Adrenal gland (tissue), 5 donors: ENCODE data around the gene PELI3.

Experiments used
- CTCF ChIP-seq, 6 experiments: fragments of 450-650 bp in 4 of 6; fragments of 200-600 bp in 2 of 6; sonication (generic) in 1 of 6; IDR thresholded peaks; 1 replicate in 5 of 6; 2 replicates in 1 of 6; pipeline versions ENCODE4 v1.5.1 to v1.8.0; 2016 to 2021; ENCODE audit warnings: antibody characterized with exemption in 6 of 6, mild to moderate bottlenecking in 2 of 6, moderate library complexity in 1 of 6
- POLR2A ChIP-seq, 2 donors: fragments of 450-650 bp; IDR thresholded peaks; one replicate each; pipeline ENCODE4 v1.6.1; 2017; ENCODE audit warnings: antibody characterized with exemption in 2 of 2, mild to moderate bottlenecking in 2 of 2, moderate library complexity in 1 of 2
- donor health status: DM: no; HTN: no; CAD: no.

GRCh38 chr11:66448523-66448922 is 18.2 kb upstream of the PELI3 start:
- TF ChIP-seq POLR2A (IDR thresholded peaks at IDR 0.05) (no peak), CTCF (IDR thresholded peaks at IDR 0.05) (no peak)
